A673 (cell line): ENCODE data around the gene AGTPBP1. TPM values are rescaled to one million over a fixed set of nuclear protein-coding genes. Genes with fewer than 3 reads are reported as not detected.

ENCODE experiments used
- BruUV-seq: library from RNA; stranded (reverse); fragments of 400-500 nt; replicated peaks from 2 replicates; lab custom pipeline; 2021; lab: Mats Ljungman, UMichigan
- CTCF ChIA-PET: fragments of 300-600 bp; sonication (Branson Sonifier 250); formaldehyde crosslinking; loops from one replicate; lab custom pipeline; 2022; ENCODE audit warnings: antibody characterized with exemption; lab: Charles Lee
- POLR2A ChIA-PET: fragments of 300-600 bp; sonication (Branson Sonifier 250); formaldehyde crosslinking; loops from one replicate; lab custom pipeline; 2022; ENCODE audit warnings: antibody characterized with exemption; ENCODE audit not compliant: low non-redundant PET; lab: Charles Lee
- DNase-seq: peaks from one replicate; pipeline ENCODE4 v3.0.0-alpha.2; 2015; ENCODE audit warnings: low spot score
- H3K27ac ChIP-seq: fragments of 200-600 bp; sonication (generic); 2 replicates; pipeline ENCODE4 v1.5.1; 2016; ENCODE audit warnings: mixed run types, low read depth, mild to moderate bottlenecking, mixed read lengths, antibody characterized with exemption, low read length; ENCODE audit not compliant: poor library complexity, severe bottlenecking
- H3K27me3 ChIP-seq: fragments of 200-600 bp; sonication (generic); replicated peaks from 2 replicates; pipeline ENCODE4 v1.6.1; 2017; ENCODE audit warnings: mixed run types, low read depth, mild to moderate bottlenecking, mixed read lengths, antibody characterized with exemption, low read length; ENCODE audit not compliant: insufficient read depth, poor library complexity
- H3K36me3 ChIP-seq: fragments of 200-600 bp; sonication (generic); 2 replicates; pipeline ENCODE4 v1.6.1; 2016; ENCODE audit warnings: mixed run types, mild to moderate bottlenecking, mixed read lengths, antibody characterized with exemption, low read length; ENCODE audit not compliant: insufficient read depth, poor library complexity, severe bottlenecking
- H3K4me1 ChIP-seq: fragments of 200-600 bp; sonication (generic); 2 replicates; pipeline ENCODE4 v1.6.1; 2017; ENCODE audit warnings: mixed run types, mild to moderate bottlenecking, mixed read lengths, antibody characterized with exemption, low read length; ENCODE audit not compliant: insufficient read depth, poor library complexity, severe bottlenecking
- H3K4me3 ChIP-seq: fragments of 200-600 bp; sonication (generic); 2 replicates; pipeline ENCODE4 v1.5.1; 2016; ENCODE audit warnings: low read depth, mixed run types, mild to moderate bottlenecking, mixed read lengths, low read length; ENCODE audit not compliant: poor library complexity, severe bottlenecking
- H3K9me3 ChIP-seq: fragments of 200-600 bp; sonication (generic); 2 replicates; pipeline ENCODE4 v1.6.1; 2016; ENCODE audit warnings: mixed run types, low read depth, mild to moderate bottlenecking, mixed read lengths, antibody characterized with exemption, low read length; ENCODE audit not compliant: poor library complexity, severe bottlenecking
- CTCF ChIP-seq: fragments of 300-800, 200-600 bp; sonication (generic); conservative IDR thresholded peaks from 2 replicates; pipeline ENCODE4 v1.5.1; 2017; ENCODE audit warnings: low read depth, mild to moderate bottlenecking, antibody characterized with exemption, low read length, moderate library complexity, mixed read lengths
- EZH2 ChIP-seq: fragments of 200-600 bp; sonication (generic); IDR thresholded peaks from 2 replicates; pipeline ENCODE4 v1.6.1; 2017; ENCODE audit warnings: borderline replicate concordance, low read depth, mild to moderate bottlenecking, mixed read lengths, antibody characterized with exemption, low read length; ENCODE audit not compliant: poor library complexity, severe bottlenecking
- intact Hi-C: fragments of 100-400 bp; cut with micrococcal nuclease; formaldehyde crosslinking; loops from one replicate; pipeline ENCODE4 v1.10.0; 2022; ENCODE audit not compliant: unreplicated experiment
- total RNA-seq: library from RNA; stranded (reverse); gene quantifications from 2 replicates; pipeline ENCODE4 v1.2.3, GENCODE V29; 2021

AGTPBP1 gene
- total RNA-seq, 1 experiment from 2014 or later = 24.7 TPM

- peak; percentile 35; the same call in 1 of the 2 replicates for TF ChIP-seq CTCF
- no peak for TF ChIP-seq EZH2
- Histone ChIP-seq H3K27ac (no peak overlapping the region), H3K27me3 (peaks cover 4% of the 10 kb centered on the region), H3K9me3 (no peaks in the 10 kb centered on the region), H3K36me3 (no peaks in the 10 kb centered on the region), H3K4me1 (no peaks in the 10 kb centered on the region), H3K4me3 (no peak overlapping the region)
- intact Hi-C loops = loop anchor here (5.0 to 10.0 kb wide), 2 partner anchors 99 to 276 kb away; no protein-coding TSS in a partner anchor
- POLR2A ChIA-PET = no interaction called here
- BruUV-seq = no TSS peak
- CTCF ChIA-PET = no interaction called here
- DNase-seq = no peak
Measured at GRCh38 chr9:85508616-85509015, 233.1 kb downstream of the AGTPBP1 start.

DNA sequence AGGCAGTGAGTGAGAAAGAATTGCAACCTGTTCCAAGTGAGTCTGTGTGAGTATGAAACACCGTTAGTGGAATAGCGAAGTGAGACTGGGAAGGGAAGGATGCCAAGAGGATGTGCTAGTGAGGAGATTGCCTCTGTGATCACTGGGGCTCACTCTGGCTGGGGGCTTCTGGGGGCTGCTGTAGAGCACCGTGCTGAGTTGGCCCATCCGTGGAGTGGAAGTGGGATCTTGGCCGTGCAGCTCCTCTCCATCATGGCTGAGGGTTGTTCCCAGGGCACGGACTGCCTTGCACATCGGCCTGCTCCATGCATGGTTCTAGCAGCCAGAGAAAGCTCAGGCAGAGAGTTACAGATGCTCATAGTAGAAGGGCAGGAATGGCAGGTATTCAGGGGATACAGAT, 236.1 kb downstream of the AGTPBP1 start:
- ChIA-PET POLR2A (no interaction called here), CTCF (no interaction called here)
- no peak for DNase-seq
- no peak overlapping the region for H3K4me3 ChIP-seq
- BruUV-seq = no TSS peak
- H3K27ac ChIP-seq = no peak overlapping the region
- no peaks in the 10 kb centered on the region for H3K9me3 ChIP-seq
- TF ChIP-seq EZH2 = no peak
- TF ChIP-seq CTCF = no peak
- peaks cover 4% of the 10 kb centered on the region for H3K27me3 ChIP-seq
- H3K4me1 ChIP-seq = no peaks in the 10 kb centered on the region
- H3K36me3 ChIP-seq = no peaks in the 10 kb centered on the region
- intact Hi-C loops = loop anchor here (5.0 to 10.0 kb wide), 2 partner anchors 102 to 279 kb away; no protein-coding TSS in a partner anchor

DNA sequence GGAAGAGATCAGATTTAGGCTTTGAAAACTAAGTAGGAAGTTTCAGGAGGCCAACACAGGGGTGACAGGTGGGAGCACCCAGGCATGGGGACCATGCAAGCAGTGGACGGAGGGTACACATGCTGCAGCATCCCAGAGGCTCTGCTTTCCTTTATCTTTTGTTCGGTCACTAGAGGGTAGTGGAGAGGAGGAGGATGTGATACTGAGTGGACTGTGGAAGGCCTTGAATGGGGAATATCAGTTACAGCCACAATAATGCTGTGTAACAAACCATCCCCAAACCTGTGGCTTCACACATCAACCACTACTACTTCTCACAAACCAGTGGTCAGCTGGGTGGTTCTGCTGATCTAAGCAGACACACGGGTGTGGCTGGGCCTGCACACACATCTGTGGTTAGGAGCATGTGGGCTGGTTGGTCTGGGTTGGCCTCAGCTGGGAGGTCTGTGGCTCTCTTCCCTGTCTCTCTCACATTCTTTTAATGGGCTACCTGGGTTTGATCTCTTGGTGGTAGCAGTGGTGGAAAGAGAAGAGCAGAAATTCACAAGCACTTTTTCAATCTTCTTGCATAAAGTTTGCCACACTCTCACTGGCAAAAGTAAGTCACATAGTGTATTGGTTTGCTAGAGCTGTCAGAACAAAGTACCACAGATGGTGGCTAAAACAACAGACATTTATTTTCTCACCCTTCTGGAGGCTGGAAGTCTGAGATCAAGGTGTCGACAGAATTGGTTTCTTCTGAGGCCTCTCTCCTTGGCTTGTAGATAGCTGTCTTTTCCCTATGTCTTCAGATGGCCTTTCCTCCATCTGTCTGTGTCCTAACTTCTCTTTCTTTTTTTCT, 238.7 kb downstream of the AGTPBP1 start:
- peaks cover 5% of the 10 kb centered on the region for H3K27me3 ChIP-seq
- H3K9me3 ChIP-seq = peaks cover 6% of the 10 kb centered on the region
- ChIA-PET POLR2A (no interaction called here), CTCF (interaction anchor here (0.7 kb wide), 1 partner anchor 107 kb away, joined by 8 read pairs; no protein-coding TSS in a partner anchor)
- H3K27ac ChIP-seq = no peak overlapping the region
- H3K4me1 ChIP-seq = no peaks in the 10 kb centered on the region
- no TSS peak for BruUV-seq
- H3K36me3 ChIP-seq = no peaks in the 10 kb centered on the region
- no peak for TF ChIP-seq CTCF
- no peak for TF ChIP-seq EZH2
- intact Hi-C loops = loop anchor here (10.0 kb wide), 1 partner anchor 282 kb away; no protein-coding TSS in a partner anchor
- DNase-seq = no peak
- H3K4me3 ChIP-seq = no peak overlapping the region
